ENCODE results near the gene SIRPB2. TPM values are rescaled to one million over a fixed set of nuclear protein-coding genes. Genes with fewer than 3 reads are reported as not detected.
A peak's percentile ranks its signal among the peaks of the same experiment; 100 is the strongest.

SIRPB2 gene
- total and polyA plus RNA-seq, 7 donors = 0.18 to 1.8 (median 1.1) TPM

DNA sequence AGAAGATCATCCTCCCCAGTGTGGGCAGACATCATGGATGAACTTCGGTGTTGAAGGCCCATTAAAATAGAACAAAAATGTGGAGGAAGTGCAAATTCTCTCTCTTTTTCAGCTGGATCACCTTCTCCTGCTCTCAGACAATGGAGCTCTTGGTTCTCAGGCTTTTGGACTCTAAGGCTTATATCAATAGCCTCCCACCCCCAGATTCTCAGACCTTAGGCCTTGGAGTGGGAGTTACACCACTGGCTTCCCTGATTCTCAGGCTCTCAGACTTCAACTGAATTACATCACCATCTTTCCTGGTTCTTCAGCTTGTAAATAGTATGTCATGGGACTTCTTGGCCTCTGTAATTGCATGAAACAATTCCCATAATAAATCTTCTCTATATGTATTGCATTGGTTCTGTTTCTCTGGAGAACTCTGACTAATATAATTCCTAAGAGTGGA lies 61.2 kb downstream of the SIRPB2 start:
- intact Hi-C loops (cut with DNase I) = no loop called here
- ATAC-seq (peak in 1 of 4 donors; percentile 49), DNase-seq (no peak)
- Histone ChIP-seq H3K27me3 (ENCODE audit: insufficient read depth in 3 of 3, low read length in 2 of 3) (no peaks in the 10 kb centered on the region), H3K27ac (no peak overlapping the region), H3K4me1 (no peaks in the 10 kb centered on the region), H3K9me3 (no peaks in the 10 kb centered on the region), H3K4me3 (no peak overlapping the region), H3K36me3 (ENCODE audit: insufficient read depth in 1 of 2, low read depth in 1 of 2) (peaks cover under 1 to 8% of the 10 kb centered on the region in 2 donors)
- 70 to 76% (median 75%) methylated on average over 1 of the region's 1 CpG for WGBS, 3 donors
- TF ChIP-seq, protein P1, sequence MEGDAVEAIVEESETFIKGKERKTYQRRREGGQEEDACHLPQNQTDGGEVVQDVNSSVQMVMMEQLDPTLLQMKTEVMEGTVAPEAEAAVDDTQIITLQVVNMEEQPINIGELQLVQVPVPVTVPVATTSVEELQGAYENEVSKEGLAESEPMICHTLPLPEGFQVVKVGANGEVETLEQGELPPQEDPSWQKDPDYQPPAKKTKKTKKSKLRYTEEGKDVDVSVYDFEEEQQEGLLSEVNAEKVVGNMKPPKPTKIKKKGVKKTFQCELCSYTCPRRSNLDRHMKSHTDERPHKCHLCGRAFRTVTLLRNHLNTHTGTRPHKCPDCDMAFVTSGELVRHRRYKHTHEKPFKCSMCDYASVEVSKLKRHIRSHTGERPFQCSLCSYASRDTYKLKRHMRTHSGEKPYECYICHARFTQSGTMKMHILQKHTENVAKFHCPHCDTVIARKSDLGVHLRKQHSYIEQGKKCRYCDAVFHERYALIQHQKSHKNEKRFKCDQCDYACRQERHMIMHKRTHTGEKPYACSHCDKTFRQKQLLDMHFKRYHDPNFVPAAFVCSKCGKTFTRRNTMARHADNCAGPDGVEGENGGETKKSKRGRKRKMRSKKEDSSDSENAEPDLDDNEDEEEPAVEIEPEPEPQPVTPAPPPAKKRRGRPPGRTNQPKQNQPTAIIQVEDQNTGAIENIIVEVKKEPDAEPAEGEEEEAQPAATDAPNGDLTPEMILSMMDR (IDR thresholded peaks at IDR 0.05) = no peak

DNA sequence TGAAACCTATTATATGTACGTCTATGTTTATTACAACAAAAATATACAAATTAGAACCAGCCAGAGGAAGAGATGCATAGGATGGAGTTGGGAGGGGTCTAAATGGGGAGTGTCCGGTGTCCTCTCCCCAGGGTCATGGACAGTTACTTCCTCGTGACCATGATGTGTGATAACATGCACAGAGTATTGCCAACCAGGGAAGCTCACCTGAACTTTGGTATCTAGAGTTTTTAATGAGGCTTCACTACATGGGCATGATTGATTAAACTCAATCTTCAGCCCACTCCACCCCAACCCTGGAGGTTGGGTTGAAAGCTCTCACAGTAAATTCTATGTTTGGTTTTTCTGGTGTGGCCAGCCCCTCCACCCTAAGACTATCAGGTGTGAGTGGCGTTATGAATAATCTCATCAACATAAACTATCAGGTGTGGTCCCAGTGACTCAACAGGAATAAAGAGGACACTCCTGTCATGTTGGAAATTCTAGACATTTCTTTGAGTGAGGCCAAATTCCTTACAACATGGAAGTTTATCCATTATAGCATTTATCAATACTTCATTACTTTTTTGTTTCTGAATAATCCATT lies 62.0 kb downstream of the SIRPB2 start:
- WGBS, 3 donors = 87 to 89% (median 89%) methylated on average over 4 of the region's 4 CpGs
- no peaks in the 10 kb centered on the region for H3K4me1 ChIP-seq
- H3K27me3 ChIP-seq (ENCODE audit: insufficient read depth in 3 of 3, low read length in 2 of 3) = no peaks in the 10 kb centered on the region
- H3K4me3 ChIP-seq = no peak overlapping the region
- no peaks in the 10 kb centered on the region for H3K9me3 ChIP-seq
- DNase-seq (no peak), ATAC-seq (no peak)
- peaks cover 0 to under 1% of the 10 kb centered on the region in 2 donors for H3K36me3 ChIP-seq (ENCODE audit: insufficient read depth in 1 of 2, low read depth in 1 of 2)
- TF ChIP-seq, protein P1 (IDR thresholded peaks at IDR 0.05) = no peak
- intact Hi-C loops (cut with DNase I) = no loop called here
- H3K27ac ChIP-seq = no peak overlapping the region

DNA sequence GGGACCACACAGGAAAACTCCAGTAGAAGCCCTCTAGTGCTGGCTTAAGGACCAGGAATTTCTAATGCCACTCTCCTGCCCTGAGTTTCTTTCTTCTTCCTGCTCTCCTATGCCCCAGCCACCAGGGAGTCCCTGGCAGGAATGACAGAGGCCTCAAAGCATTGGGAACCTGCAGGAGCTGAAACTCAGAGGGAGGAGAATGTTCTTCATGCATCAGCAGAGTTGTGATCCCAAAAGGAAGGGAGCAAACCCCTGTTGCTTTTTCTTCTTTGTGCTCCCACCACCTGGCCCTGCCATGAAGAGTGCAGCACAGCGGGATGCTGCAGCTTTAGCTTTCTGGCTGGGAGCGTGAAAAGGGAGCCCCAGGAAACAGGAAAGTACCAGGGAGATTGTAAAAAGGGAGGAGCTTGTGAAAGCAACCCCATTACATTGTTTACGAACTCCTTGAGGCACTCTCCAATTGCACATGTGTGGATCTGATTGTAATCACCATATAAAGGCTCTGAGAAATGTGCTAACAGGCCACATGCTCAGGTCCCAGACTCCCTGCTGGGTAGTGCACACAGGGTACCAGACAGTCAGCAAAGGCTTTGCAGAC lies 63.7 kb downstream of the SIRPB2 start:
- TF ChIP-seq, protein P1 (IDR thresholded peaks at IDR 0.05) = no peak
- Histone ChIP-seq H3K27ac (no peak overlapping the region), H3K4me1 (no peaks in the 10 kb centered on the region), H3K36me3 (ENCODE audit: insufficient read depth in 1 of 2, low read depth in 1 of 2) (no peaks in the 10 kb centered on the region), H3K4me3 (no peak overlapping the region), H3K27me3 (ENCODE audit: insufficient read depth in 3 of 3, low read length in 2 of 3) (no peaks in the 10 kb centered on the region), H3K9me3 (no peaks in the 10 kb centered on the region)
- WGBS, 3 donors = 34 to 40% (median 36%) methylated on average over 3 of the region's 3 CpGs
- intact Hi-C loops (cut with DNase I) = no loop called here
- ATAC-seq = no peak
- DNase-seq = no peak

DNA sequence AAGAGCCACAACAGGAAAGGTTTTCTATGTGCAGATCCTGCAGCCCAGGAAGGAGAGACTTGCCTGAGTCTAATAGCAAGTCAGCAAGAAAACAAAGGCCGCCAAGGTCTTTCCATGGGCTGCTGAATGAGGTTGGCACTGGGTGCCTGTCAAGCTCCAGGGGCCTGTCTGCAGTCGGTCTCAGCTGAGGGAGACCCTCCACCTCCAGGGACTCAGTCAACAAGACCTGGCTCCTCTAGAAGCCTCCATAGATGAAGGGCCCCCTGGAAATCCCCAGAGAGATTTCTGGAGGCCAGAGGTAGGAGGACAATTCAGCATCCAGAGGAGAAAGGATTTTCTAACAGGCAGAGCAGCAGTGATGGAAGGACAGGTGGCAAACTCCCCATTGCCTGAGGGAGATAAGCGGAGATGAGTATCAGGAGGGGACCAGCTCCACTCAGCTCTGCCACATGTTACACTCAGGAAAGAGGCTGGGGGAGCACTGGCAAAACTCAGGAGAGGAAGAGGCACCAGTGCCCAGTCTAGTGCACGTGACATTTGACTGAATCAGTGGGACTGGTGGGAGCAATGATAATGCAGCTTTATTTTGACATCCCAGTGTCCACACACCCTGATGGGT lies 64.9 kb downstream of the SIRPB2 start:
- TF ChIP-seq, protein P1 (IDR thresholded peaks at IDR 0.05) = no peak
- Histone ChIP-seq H3K9me3 (no peaks in the 10 kb centered on the region), H3K27ac (no peak overlapping the region), H3K4me3 (no peak overlapping the region), H3K36me3 (ENCODE audit: insufficient read depth in 1 of 2, low read depth in 1 of 2) (no peaks in the 10 kb centered on the region), H3K4me1 (no peaks in the 10 kb centered on the region), H3K27me3 (ENCODE audit: insufficient read depth in 3 of 3, low read length in 2 of 3) (no peaks in the 10 kb centered on the region)
- intact Hi-C loops (cut with DNase I) = no loop called here
- DNase-seq = no peak
- ATAC-seq = no peak
- WGBS, 3 donors = 55 to 61% (median 61%) methylated on average over 4 of the region's 4 CpGs

Other genes starting within 250 kb of the SIRPB2 start
- 1 to 10 TPM; 2.7 to 9.3 (median 5.2) TPM for gene SNPH, start 225.1 kb downstream of the SIRPB2 start, total RNA-seq
- 1 to 10 TPM; 1.0 to 4.8 (median 2.2) TPM for gene SNPH, start 225.1 kb downstream of the SIRPB2 start, polyA plus RNA-seq
- gene SDCBP2, start 162.3 kb downstream of the SIRPB2 start, total RNA-seq = 1 to 10 TPM; 1.6 to 3.2 (median 1.9) TPM
- gene SDCBP2, start 162.3 kb downstream of the SIRPB2 start, polyA plus RNA-seq = 10 to 100 TPM in 1 of 3 donors, 1 to 10 TPM in 2; 1.9 to 10.5 (median 2.2) TPM
- gene FKBP1A, start 98.4 kb downstream of the SIRPB2 start, total RNA-seq = 100 to 1,000 TPM in 2 of 4 donors, 10 to 100 TPM in 2; 78.4 to 166 (median 98.2) TPM
- gene FKBP1A, start 98.4 kb downstream of the SIRPB2 start, polyA plus RNA-seq = 100 to 1,000 TPM in 2 of 3 donors, 10 to 100 TPM in 1; 86.8 to 503 (median 141) TPM
- gene NSFL1C, start 24.6 kb downstream of the SIRPB2 start, total RNA-seq = 100 to 1,000 TPM in 3 of 4 donors, 10 to 100 TPM in 1; 99.9 to 135 (median 118) TPM
- 100 to 1,000 TPM in 2 of 3 donors, 10 to 100 TPM in 1; 82.8 to 126 (median 107) TPM for gene NSFL1C, start 24.6 kb downstream of the SIRPB2 start, polyA plus RNA-seq
- not detected for gene SIRPD, start 66.3 kb upstream of the SIRPB2 start, total RNA-seq
- not detected for gene SIRPD, start 66.3 kb upstream of the SIRPB2 start, polyA plus RNA-seq
- gene SIRPB1, start 128.6 kb upstream of the SIRPB2 start, total RNA-seq = 1 to 10 TPM in 3 of 4 donors, under 1 TPM in 1; 0.50 to 3.6 (median 1.5) TPM
- under 1 TPM; 0.03 to 0.74 (median 0.73) TPM for gene SIRPB1, start 128.6 kb upstream of the SIRPB2 start, polyA plus RNA-seq
- under 1 TPM in 2 of 4 donors, not detected in 2; 0.21 to 0.30 TPM for gene SIRPG, start 166.4 kb upstream of the SIRPB2 start, total RNA-seq
- gene SIRPG, start 166.4 kb upstream of the SIRPB2 start, polyA plus RNA-seq = under 1 TPM in 1 of 3 donors, not detected in 2; 0.01 TPM